Measurements from ENCODE around the gene COL4A4.

COL4A4 gene

GRCh38 chr2:227029426-227030105, 134.4 kb downstream of the COL4A4 start:
- DNase-seq = no peak

GRCh38 chr2:227025510-227025909, 138.5 kb downstream of the COL4A4 start:
- DNase-seq = no peak

DNA sequence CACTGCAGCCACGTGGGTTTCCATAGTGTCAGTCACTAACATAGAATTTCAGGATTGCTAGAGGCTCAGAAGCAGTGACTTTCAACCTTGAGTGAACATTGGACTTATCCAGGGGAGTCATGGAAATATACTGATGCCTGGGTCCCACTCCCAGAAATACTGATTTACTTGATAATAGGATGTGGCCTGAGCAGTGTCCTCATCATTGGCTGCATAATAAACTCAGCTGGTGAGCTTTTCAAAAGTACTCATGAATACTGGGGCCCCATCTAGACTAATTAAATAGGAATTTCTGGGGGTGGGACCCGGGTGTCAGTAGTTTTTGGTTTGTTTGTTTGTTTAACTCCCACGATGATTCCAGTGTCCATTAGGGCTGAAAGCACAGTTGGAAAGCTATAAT, 141.4 kb downstream of the COL4A4 start:
- DNase-seq = no peak

DNA sequence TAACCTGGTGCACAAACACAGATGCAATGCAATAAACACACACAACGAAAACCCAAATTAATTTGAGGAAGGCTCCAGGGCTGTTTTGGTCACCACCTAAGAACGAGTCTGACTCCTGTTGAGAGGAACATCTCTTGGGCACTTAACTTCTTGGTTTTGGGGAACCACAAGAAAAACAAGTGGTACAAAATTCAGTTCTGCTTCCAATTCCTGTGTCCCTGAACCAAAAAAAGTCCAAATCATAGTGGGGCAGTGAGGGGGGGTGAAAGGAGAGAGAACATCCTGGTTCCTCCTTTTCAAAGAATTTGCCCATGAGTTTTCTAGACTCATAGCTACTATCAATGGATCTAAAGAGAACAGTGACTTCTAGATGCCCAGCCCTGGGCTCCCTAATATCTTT, 143.6 kb downstream of the COL4A4 start:
- no peak for DNase-seq

- no peak for DNase-seq
Observed at GRCh38 chr2:227016894-227017293, 147.1 kb downstream of the COL4A4 start.

GRCh38 chr2:227013881-227014280, 150.1 kb downstream of the COL4A4 start:
- DNase-seq = no peak

DNA sequence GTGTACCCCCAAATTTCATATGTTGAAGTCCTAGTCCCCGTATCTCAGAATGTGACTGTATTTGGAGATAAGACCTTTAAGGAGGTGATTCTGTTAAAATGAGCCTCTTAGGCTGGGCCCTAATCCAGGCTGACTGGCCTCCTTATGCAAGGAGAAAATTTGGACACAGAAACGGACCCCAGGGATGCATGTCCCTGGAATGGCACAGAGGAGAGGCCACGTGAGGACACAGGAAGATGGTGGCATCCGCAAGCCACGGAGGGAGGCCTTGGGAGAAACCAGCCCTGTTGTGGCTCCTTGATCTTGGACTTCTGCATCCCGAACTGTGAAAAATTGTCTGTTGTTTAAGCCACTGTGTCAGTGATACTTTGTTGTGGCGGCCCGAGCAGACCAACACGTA, 150.7 kb downstream of the COL4A4 start:
- DNase-seq = no peak

- no peak for DNase-seq
Observed at GRCh38 chr2:227010433-227010832, 153.6 kb downstream of the COL4A4 start.

DNA sequence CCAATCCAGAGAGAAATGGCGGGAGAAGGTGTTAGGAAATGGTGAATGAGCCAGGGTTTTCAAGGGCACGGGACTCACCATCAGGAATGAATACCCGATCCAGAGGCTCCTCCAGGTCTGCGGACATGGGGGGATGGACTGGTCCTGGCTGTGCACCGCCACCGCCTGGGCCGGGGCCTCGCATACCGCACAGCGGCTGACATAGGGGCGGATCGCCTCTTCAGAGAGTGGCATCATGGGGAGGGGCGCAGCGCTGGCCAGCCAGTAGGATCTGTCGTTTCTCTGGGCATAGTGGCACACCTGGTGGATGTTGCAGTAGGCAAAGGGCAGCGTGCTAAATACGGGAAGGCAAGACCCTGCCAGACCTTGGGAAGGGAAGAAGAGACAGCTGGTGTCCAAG, 156.1 kb downstream of the COL4A4 start:
- DNase-seq = no peak

DNA sequence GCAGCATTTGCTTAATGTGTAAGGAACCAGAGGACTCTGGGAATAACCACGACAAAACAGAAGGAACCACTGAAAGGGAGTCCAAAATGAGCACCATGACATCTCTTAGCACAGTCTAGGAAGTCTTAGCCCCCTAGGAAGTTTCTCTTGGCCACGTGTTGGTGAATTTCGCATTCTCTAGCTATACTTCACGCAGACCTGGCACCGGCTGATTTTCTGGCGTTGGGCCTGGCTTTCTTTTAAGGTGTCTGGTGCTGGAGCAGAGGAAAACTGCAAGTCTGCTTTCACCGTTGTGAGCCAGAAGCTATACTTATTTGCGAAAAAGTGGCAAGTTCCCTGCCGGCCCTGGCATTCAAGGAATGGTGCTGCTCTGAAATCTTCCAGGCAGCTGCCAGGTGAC, 156.9 kb downstream of the COL4A4 start:
- DNase-seq = no peak

DNA sequence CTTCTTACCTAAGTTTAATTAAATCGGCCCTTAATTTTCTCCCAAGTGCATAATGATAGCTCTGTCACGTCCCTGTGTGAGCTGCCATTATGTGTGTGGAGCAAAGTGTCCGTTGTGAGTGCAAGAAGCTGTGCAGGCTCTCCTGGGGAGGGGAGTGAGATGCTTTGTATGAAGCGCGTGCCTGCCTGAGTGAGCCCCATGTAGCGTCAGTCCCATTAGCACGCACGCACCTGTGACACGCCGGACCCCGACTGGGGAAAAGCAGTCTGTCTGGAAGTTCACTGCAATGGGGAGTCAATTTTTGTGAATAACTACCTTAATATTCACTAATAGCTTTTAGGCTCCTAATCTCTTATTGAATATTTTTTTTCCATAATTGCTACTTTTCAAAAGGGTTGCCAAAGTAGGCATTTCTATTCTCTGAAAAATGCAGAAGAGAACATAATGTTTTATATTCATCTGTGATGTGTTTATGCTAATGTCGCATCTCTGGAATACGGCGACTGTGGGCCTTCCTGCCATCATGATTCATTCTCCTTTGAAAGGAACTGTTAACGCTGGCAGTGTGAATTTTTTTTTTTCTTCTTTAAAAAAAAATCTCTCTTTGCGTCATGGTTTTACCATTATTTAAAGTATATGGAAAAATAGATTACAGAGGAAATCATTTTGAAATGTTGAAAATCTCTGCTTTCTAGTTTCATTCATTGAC, 157.7 kb downstream of the COL4A4 start:
- no peak for DNase-seq

DNA sequence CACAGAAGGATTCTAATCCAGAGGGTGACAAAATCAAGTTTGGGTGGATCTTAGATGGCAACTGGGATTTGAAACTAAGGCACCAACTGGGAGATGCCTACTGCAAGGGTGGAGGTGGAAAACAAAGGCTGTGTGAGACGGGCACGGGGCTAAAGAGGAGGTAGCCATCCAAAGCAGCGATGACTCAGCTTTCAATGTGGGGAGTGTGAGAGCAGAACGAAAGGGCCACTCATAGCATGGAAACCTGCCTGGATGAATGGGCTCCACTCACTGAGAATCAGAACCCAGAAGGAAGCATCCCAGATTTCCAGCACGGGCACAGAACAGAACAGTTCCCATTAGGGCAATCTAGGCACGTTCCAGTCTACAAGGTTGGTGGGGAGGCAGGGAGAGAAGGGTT, 159.5 kb downstream of the COL4A4 start:
- DNase-seq = no peak

DNA sequence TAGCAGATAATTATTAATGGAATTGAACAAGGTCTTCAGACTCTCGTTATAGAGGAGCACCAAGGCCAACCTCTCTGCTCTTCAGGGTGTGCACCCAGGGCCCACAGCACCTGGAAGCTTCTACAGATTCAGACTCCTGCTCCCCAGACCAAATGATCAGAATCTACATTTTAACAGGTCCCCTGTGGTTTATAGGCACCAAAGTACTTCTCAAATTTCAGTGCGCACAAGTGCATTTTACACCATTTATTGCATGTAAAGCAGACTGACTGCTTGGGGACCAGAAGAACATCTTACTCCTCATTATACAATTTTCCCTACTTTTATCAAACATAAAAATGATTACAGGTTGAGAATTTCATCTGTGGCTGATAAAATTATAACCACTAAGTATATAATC, 163.9 kb downstream of the COL4A4 start:
- DNase-seq = no peak

DNA sequence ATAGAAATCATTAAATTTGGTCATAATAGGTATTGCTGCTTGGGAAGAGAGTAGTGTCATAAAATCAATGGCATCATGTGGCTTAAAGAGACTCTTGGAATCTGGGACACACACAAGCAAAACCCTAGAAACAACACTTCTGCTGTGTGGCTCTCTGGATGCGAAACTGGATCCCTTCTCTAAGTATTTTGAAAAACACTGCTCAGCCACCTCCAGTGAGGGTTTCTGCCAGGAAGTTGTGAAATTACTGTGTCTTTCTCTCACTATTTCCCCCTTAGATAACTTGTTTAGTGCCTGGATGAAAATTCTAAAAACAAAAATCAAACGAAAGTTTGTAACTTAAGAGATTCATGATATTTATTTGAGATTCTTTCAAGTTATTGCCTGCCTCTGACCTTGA, 164.3 kb downstream of the COL4A4 start:
- DNase-seq = no peak

GRCh38 chr2:226995625-226996041, 168.4 kb downstream of the COL4A4 start:
- peak; percentile 62 to 74 for DNase-seq

DNA sequence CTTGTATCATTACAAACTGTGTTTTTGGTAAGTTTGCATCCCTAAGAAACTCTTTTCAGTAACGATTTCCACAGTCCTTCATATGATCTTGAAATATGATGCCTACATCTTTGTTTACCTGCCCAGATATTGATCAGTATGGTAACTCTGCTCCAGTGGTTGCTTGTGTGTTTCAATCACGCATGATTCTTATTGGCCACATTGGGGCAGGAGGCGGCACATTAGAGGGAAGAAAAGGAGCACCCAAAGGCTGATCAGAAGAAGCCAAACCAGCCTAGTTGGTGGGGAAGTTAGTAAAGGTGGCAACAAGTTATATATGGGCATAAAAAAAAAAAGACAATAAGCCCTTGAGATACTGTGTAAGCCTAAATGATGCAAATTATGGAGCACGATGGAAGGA, 169.2 kb downstream of the COL4A4 start:
- no peak for DNase-seq

DNA sequence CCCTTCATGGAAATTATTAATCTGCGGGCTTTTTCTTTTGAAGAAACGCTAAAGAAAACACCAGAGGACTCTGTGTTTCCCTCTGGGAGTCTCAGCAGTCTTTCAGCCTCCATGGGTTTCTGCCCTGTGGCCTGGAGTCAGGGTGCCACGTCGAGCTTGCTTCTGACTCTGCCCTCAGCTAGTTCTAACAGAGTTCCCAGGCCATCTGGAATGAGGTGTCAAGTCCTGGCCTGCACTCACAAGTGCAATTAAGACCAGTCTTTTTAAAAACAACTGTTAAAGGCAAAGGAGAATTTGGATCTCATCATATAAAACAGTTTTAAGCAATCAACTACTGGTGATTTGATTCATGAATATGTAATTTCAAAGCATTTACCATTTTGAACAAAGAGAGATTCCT, 170.8 kb downstream of the COL4A4 start:
- no peak for DNase-seq

DNA sequence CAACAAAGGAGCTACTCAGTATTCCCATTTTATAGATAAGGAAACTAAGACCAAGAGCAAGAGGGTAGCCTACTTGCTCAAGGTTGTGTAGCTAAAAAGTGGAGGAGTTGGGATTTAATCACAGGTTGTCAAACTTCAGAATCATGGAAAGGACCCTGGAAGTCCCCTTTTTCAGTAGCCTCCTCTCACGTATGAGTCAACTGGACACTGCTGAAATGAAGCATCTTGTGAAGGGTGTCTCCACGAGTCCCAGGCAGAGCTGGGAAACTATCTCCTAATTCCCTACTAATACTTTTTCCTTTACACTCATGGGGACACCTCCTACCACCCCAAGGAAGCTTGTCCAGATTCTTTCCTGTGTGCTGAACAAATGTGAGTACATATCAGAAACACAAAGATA, 172.3 kb downstream of the COL4A4 start:
- DNase-seq = no peak

DNA sequence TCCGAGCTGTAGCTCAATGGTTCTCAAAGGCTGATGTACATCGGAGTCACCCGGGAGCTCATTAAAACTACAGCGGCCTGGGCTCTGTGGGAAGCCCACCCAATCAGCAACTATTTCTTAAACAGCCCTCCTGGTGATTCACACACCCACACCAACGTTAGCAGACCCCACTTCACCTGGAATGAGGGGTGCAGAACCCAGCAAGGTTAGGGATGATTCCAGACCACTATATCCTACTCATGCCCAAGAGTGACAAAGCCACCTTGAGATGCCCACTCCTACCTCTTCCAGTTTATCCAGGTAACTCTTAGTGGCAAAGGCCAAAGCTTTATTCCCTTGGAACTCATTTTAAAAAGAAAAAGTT, 178.4 kb downstream of the COL4A4 start:
- DNase-seq = no peak

- DNase-seq = peak in 1 of 2 experiments; percentile 15
Observed at GRCh38 chr2:226984750-226985582, 179.0 kb downstream of the COL4A4 start.

DNA sequence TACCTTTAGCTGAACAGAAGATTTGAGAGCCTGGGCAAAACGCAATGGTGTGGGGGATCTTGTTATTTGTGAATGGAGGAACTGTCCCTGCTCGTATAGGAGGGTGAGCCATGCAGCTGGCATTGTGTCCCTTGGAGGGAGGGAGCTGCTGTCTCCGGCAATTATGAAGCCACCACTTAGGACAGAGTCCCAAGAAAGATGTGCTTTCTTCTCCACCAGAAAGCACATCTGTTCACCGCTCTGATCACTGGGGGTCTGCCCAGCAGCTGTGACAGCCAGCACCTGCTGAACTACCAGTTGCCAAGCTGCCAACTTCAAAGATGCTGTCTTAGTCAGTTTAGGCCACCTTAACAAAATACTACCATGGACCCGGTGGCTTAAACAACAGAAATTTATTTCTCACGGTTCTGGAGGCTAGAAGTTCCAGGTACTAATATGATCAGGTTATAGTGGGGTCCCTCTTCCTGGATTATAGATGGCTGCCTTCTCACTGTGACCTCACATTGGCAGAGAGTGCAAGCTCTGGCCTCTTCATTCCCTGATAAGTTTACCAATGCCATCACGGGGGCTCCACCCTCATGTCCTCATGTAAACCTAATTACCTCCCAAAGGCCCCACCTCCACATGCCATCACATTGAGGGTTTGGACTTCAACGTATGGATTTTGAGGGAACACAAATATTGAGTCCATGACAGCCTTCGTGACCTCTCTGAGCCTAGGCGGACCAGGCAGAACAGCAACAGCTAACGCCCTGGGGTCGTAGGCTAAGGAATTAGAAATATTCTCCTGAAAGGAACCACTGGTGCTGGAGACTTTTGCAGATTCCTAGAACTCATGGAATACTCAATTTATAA, 179.9 kb downstream of the COL4A4 start:
- no peak for DNase-seq

GRCh38 chr2:226981791-226982326, 182.1 kb downstream of the COL4A4 start:
- DNase-seq = no peak

- DNase-seq = no peak
Observed at GRCh38 chr2:226979004-226979403, 185.0 kb downstream of the COL4A4 start.
